RPMI7951 (cell line): ENCODE data around the gene ARL8A. TPM values are rescaled to one million over a fixed set of nuclear protein-coding genes. Genes with fewer than 3 reads are reported as not detected.
"Not testable (repeated sequence)": the region's sequence is repeated elsewhere in the genome, so short reads cannot be mapped to it uniquely, and the experiment has no call there.

Experiments
- DNase-seq: peaks from one replicate; pipeline ENCODE4 v3.0.0-alpha.2; 2012; ENCODE audit warnings: low read depth
- total RNA-seq: library from RNA; depleted of rRNA; stranded (reverse); fragments of >200 nt; shearing (Covaris generic); gene quantifications from 2 replicates; pipeline ENCODE4 v1.2.3, GENCODE V29; 2014

Gene ARL8A
- total RNA-seq, 1 experiment from 2014 or later: 15.7 TPM

DNA sequence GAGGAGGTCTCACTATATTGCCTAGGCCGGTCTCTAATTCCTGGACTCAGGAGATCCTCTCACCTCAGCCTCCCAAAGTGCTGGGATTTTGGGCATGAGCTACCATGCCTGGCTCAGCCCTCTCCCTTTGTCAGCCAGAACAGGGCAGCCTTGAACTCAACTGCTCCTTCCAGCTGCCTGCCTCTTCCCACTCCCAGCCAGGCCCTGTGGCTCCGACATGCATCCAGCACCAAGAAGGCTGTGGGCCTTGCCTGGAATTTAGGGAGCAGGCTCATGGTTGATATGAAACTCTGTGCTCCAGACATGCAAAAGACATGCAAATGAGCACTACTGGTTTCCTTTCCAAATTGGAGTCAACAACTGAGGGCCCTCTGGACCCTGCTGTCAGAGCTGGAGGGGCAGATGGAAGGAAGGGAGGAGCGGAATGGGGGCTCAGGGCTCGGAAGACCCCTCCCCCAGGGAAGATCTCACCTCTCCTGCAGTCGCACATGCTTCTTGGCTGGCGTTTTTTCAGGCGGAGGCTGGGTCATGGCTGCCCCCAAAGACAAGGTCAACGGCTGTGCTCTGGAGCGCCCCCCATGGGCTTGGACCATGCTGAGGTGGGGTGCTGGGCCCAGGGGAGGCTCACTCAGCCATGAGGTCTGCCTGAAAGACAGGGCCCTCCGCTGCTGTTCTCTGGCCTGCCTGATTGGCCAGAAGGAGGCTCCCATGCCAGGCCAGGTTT lies 14.4 kb upstream of the ARL8A start:
- DNase-seq: no peak

DNA sequence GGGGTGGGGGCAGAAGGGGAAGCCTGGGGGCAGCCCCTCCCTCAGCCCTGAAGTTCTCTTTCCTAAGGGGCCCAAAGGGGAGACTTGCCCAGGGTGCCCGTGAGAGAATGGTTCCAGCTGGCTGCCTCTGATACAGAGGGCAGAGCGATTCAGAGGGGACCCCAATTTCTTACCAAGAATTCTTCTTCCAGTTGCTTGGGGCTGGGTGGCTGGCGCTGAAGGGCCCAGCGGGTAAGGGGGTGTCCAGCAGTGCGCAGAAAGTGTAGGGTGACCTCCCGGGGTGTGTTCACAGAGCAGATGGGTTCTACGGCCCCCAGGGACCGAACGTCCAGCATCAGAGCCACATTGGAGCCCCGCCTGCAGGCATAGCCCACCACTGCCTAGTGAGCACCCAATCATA lies 13.4 kb upstream of the ARL8A start:
- DNase-seq: no peak

DNA sequence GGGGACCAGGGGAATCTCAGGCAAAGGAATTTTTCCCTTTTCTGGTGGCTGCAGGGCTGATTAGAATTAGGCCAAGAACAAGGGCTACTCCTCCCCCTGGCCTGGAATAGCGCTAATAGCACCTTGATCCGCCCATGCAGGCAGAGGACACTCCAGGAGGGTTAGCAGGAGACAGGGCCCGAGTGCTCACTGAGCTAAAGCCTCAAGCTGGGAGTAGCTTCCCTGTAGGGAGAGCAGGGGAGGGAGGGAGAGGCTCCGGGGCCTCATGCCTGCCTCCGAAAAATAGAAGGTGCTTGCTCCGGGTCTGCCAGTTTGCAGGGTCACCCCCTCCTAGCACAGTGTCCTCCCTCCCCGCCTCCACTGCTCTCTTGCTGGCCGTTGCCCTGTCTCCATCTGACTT lies 12.1 kb upstream of the ARL8A start:
- no peak for DNase-seq

DNA sequence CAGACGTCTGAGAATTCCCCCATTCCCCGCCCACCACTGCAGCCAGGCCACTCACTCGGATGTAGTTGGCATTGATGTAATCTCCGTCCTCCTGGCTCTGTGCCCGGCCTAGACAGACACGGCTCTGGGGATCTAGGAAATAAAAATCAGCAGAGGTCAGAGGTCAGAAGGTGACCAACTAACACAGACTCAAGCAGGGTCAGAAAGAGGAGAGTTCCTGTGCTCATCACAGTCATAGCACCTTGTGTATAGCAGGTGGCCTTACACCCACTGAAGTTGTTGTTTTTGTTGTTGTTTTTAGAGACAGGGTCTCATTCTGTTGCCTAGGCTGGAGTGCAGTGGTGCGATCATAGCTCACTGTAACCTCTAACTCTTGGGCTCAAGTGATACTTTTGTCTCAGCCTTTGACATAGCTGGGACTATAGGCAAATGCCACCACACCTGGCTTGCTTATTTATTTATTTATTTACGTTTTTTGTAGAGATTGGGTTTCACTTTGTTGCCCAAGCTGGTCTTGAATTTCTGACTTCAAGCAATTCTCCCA lies 11.0 kb upstream of the ARL8A start:
- DNase-seq: peak; percentile 48

DNA sequence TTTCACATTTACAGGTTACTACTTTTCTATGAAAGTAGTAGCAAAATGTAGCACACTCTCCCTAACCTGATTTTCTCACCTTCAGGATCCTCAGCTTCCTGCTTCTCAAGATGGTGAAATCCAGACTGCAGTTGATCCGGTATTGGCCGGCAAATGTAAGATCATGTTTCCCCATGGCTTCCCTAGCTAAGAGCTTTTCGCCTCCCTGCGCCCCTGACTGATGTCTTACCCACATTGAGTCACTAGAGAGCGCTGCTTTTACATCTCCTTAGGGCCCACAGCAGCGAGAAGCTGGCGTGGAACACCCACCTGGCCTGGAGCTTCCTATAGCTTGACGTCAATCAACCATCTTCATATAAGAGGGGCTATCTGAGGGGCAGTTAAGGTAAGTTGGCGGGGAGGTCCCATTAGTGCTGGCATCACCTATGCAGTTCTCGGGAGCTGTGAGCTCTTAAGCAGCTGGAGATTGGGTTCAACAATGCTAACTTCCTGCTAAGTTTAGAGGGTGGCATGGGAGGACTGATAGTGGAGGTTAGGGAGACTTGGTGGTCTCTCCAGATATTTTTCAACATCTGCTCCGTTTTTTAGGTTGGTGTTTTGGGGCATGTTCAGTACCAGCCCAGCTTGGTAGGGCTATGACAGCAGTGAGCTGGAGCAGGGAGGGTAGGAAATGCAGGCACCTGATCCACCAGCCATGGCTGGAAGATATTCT lies 10.4 kb upstream of the ARL8A start:
- no peak for DNase-seq

DNA sequence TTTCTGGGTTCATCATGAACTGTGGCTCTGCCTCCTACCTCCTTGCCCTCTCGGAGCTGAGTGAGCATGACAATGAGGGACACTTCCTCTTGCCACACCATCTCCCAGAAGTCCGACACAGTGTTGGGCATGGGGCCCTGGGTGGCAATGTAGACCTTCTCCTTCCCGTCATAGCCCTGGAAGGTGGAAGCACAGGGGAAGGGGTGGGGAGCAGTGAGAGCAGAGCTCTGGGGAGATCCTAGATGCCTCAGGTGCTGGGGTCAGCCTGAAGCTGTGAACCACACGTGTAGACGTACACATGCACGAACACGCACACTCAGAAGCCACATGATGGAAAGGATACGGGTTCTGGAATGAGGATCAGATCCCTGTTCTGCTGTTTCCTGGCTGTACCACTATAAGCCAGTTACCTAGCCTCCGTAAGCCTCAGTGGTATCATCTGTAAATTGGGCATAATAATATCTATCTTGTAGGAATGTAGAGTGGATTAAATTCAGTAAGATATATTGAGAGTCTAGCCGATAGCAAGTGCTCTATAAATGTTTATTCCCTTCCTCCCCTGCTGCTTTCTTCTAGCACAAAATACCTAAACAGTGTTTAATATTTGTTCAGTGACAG lies 9.7 kb upstream of the ARL8A start:
- no peak for DNase-seq

DNA sequence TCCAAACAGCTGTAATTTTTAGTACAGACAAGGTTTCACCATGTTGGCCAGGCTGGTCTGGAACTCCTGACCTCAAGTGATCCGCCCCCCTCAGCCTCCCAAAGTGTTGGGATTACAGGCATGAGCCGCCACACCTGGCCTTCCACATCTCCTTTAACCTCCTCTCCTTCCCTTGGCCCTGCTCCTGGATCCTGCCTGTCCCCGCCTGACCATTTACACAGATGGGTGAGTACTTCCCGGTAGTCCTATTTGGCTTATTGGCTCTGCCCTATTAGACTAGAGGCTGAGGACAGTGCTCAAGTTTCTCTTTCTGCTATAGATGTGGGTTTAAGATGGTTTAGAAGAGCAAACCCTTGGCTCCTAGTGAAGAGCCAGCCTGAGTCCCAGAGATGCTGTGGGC lies 8.7 kb upstream of the ARL8A start:
- no peak for DNase-seq

DNA sequence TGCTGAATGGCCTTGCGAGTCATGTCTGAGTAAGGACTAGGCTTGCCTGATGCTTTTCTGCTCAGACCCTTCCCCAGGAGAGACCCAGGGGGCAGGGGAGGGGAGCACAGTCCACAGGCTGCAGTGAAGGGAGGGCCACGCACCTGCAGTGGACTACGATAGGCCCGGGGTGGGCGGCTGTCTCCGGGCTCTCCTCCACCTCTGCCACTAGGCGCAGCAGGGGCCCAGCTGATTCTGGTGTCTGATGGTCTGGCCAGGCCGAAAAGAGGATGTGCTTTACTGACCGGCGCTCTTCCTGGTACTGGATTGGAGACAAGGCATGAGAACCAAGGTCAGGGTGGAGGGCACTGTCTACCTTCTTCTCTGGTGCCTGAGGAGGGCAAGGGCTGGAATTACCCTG lies 7.9 kb upstream of the ARL8A start:
- no peak for DNase-seq

DNA sequence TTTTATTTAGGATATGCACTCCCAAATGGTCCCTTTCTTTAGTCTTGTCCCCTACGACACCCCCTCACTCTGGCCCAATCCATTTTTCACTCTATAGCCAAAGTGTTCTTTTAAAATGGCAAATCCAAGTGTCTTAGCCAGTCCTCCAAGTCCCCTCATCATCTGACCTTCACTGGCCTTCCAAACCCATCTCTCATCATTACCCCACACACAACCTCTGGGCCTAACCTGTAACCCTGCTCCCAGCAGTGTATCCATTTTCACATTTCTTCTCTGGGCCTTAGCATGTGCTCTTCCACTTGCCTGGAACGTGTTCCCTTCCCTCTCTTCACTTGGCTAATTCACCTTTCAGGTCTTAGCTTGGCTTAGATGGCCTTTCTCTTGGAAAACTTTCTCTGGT lies 6.5 kb upstream of the ARL8A start:
- no peak for DNase-seq

DNA sequence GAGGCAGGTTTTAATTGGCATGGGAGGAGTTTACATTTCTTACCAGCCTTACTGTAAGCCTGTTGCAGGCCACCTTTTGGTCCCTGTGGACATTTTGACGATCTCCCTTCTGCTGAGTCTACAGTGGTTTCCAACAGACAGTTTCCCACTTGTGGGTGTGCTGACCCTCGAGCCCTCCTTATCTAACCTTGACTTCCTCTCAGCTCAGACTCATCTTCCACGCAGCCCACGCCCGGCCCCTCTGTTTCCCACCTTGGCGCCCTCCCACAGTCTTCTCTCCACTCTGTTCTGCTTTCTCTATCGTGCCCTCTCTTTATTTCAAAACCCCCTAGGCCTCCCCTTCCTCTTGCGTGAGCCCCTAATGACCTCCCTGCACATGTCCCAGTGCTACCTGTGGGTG lies 6.1 kb upstream of the ARL8A start:
- no peak for DNase-seq

DNA sequence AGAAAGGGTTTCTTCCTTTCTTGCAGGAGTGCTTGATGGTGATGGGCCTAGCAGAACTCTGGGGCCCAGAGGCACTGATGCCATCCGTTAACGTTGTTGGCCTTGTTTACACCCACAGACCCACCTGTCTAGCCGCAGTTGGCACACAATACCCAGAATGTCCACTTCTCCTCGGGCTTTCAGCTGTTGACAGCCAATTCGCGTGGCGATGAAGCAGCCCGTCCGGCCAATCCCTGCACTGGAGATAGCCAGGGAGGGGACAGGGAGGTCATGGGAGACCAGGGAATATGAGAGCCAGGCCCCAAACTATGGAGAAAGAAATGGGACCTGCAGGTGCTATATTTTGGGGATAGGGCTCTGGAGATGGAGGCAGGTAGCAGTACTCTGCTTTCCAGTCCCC lies 5.7 kb upstream of the ARL8A start:
- DNase-seq: no peak

DNA sequence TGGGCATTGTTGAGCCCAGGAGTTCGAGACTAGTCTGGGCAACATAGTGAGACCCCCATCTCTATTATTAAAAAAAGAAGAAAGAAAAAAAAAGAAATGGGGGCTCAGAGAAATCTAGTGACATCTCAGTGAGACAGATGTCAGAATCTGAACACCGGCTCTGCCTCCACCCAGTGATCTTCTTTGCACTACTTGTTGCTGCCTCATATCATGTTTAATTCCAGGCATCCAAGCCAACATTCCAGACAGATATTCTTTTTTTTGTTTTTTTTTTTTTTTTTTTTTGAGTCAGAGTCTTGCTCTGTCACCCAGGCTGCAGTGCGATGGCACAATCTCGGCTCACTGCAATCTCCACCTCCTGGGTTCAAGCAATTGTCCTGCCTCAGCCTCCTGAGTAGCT lies 5.0 kb upstream of the ARL8A start:
- DNase-seq: no peak

DNA sequence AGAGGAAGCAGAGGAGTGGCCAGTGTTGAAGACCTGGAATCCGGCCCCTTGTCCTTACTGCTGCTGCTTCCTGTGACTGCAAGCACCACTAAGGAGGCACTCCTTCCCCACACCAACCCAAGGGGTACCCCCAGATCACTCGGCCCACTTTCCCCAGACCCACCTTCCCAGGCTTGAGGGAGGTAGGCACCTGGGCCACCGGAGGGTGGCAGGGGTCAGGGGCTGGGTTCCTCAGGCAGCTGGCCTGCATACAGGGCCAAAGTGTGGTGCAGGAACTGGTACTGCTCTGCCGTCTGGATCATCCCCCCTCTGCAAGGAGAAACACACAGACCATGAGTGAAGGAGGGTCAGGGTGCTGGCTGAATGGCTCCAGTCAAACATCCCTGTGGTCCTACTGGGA lies 3.9 kb upstream of the ARL8A start:
- DNase-seq: no peak

DNA sequence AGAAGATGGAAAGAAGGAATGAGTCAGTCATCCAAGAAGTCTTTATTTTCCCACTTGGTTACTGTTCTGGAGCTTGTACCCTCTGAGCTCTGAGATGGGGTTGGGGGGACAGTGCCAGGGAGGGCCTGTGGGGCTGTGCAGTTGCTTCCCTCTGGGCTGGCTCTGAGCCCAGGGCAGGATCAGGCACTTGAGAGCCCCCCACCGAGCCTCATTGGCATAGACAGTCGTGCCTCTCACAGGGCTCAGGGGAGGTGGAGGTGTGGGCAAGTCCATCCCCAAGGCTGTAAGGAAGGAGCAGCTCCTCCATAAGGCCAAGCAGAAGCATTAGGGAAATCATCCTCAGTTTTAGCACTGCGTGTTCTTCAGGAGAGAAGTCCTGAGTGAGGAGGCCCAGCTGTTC lies 2.5 kb upstream of the ARL8A start:
- DNase-seq: no peak

DNA sequence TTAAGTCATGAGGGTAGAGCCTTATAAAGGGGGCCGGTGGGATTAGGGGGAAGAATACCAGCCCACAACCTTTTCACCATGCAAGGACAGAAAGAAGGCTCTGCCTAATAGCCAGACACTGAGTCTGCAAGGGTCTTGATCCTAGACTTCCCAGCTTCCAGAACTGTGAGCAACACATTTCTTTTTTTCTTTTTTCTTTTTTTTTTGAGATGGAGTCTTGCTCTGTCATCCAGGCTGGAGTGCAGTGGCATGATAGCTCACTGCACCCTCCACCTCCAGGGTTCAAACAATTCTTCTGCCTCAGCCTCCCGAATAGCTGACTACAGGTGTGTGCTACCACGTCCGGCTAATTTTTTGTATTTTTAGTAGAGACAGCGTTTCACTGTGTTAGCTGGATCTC lies 1.7 kb upstream of the ARL8A start:
- DNase-seq: no peak

DNA sequence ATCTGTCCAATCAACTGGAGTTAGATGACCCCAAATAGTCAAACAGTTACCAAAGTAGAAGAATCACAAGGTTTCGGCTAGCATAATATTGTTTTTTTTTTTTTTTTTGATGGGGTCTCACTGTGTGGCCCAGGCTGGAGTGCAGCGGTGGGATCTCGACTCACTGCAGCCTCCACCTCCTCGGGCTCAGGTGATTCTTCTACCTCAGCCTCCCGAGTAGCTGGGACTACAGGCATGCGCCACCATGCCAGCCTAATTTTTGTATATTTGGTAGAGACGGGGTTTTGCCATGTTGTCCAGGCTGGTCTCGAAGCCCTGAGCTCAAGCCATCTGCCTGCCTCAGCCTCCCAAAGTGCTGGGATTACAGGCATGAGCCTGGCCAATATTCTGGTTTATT lies 1.2 kb upstream of the ARL8A start:
- not testable (repeated sequence) for DNase-seq

DNA sequence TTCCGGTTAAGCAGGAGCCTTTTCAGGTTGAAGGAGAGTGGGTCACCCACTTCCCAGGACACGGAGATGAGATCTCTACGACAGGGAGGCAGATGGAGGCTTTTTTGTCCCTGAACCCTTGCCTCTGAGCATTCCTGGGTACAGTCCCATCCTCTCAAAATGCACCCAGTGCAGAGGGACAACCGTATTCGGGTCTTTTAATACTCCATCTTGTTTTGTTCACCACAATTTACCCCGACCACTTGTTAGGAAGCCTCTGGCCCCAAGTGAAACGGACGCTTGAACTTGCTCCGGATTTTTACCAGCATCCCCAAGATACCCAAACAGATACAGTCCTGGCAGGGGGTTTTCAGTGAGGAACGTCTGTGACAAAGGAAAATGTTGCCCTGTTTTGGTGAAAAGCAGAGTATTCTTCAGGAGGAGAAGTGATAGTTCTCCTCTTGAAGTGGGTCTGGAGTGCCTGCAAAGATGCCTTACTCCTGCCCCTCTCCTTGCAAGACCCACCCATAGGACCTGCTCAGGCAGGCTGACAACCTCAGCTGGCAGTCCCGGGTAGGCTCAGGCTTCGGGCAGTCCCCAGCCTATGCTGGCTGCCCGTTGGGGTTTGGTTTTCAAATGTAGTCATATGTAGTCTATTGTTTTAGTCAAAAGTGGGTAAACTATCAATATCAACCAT lies 669 bp upstream of the ARL8A start:
- no peak for DNase-seq

DNA sequence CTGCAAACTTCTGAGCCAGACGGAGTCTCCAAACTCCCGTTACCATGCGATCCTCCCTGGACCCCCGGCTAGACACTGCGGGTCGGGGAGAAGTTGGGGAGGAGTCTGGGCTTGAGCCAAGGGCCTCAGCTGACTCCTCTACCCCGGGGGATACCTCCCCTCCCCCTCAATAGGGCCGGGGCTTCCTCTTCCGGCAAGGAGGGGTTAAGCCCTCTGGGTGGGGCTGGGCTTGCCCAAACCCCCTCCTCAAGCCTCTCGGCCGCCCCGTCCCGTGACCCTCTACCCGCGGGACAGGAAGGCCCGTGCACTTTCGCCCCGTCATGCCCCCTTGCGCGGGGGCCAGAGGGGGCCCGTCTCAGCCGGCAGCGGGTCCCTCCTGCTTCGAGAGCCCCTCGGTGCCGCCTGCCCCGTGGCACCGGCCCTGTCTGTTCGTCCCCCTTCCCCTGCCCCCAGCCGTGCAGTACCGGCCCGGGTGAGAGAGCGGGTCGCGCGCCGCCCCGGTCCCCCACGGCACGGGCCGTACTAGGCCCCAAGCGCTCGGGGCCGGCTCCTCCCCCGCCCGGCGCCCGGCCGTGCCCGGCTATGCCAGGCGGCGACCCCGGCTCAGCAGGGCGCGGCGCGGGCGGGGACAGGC lies 652 bp downstream of the ARL8A start:
- no peak for DNase-seq

DNA sequence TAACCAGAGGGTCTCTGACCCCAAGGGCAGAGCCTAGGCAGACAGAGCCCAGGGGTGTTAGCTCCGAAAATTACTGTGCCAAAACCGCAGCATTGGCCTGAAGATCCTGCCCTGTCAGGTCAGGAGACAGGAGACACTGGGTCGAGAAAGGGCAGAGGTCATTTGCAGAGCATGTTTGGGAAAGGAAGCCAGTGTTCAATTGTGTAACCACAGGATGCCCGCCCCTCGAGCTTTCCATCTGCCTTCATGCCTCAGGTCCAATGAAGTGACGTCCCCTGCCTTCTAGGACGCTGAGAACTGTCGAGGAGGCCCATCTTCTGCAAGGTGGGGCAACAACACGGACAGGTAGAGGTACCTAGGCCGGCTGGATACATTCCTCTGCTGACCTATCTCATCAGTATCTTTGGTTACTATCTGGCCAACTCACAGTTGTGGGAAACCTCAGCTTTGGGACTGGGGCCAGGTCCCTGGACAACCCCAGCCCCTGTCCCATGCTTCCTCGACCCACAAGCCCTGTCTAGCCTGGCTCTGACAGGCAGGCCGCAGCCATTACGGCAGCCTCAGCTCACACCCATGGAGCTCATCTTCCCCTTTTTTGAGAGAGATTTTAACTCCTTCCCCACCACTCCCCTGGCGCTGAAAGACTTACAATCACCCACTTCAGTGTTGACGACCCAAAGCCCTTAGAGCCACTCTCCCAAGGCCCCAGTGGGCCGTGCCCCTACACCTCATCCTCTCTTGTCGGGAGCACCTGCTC lies 1.3 kb downstream of the ARL8A start:
- no peak for DNase-seq

DNA sequence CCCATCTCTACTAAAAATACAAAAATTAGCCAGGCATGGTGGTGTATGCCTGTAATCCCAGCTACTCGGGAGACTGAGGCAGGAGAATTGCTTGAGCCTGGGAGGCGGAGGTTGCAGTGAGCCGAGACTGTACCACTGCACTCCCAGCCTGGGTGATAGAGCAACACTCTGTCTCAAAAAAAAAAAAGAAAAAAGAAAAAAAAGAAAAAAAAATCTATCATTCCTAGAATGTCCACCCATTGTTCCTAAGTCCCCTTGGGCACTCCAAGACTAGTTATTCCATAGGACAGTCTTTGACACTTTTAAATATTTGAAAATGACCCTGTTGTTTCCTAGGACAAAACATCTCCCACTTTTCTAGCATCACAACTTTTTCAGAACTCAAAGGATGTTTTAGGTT lies 3.1 kb downstream of the ARL8A start:
- DNase-seq: not testable (repeated sequence)

DNA sequence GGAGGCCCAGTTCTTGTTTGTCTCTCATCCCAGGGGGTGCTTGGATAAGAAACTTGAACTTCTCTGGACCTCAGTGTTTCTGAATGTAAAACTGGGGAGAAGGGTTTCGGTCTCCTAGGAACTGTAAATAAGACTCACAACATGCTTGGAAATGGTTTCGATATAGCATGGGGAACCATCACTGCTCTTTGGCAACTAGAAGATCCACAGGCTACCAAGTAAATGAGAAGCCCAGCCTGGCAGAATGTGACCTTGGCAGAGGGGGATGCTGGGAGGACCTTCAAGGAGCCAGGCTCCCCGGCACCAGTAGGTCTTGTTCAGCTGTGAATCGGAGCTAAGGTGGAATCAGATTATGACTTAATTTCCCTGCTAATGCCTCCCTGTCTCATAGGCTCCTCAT lies 3.7 kb downstream of the ARL8A start:
- DNase-seq: no peak
